Kidney capillary endothelial cell (primary cell): ENCODE results near the gene ITPK1.

Experiments used
- DNase-seq: peaks from one replicate; pipeline ENCODE4 v3.0.0-alpha.2; 2018; ENCODE audit warnings: low spot score

ITPK1 gene

DNA sequence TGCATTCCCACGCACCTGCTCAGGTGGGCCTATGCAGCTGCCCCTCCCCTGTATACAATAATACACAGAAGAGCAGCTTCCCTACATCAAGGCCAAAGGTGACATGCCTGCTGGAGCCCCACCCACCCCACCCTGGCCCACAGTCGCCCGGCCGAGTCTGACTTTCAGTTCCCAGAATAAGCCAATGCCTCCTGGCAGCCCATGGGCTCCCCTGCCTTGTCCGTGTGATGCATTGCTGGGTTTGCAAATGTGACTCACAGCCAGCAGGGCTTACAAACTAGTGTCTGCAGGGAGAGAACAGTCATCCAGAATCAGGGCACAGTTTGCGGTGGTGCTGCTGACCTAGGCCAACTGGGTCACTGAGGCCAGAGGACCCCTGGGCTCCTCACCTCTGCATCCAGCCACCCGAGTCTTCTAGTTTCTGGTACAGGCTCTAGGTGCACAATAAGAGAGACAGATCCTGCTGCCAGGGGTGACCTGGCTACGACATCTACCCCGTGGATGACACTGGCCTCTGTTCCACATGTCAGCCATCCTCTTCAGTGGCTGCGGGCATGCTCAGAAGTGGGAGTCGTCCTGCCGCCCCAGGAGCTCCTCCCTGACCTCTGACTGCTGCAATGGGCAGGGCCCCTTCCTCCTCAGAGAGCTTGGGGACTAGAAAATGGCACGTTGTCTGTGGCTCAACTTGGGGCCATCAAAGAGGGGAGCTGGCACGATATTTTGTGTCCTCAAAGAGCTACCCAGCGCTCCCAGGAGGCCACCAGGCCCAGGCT is 108.3 kb downstream of the ITPK1 start:
- DNase-seq: no peak

DNA sequence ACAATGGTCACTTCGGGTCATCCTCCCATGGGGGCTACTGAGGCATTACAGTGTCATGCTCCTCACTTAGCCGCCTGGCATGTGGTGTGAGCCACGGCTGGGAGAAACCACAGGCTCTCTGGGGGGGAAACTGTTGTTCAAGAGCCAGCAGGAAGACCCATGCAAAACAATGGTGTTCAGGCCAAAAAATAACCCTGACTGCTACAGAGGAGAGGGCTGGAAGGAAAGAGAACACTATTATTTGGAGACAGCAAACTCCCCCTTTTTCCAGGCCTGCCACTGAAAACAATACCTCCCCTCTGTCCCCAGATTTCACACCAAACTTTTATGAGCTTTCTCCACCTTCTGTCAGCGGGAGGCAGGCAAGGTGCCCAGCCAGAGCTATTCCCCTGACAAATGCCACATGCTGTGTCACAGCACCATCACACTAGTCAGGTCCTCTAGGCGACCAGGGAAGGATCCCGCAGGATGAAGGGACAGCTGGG is 109.1 kb downstream of the ITPK1 start:
- no peak for DNase-seq

DNA sequence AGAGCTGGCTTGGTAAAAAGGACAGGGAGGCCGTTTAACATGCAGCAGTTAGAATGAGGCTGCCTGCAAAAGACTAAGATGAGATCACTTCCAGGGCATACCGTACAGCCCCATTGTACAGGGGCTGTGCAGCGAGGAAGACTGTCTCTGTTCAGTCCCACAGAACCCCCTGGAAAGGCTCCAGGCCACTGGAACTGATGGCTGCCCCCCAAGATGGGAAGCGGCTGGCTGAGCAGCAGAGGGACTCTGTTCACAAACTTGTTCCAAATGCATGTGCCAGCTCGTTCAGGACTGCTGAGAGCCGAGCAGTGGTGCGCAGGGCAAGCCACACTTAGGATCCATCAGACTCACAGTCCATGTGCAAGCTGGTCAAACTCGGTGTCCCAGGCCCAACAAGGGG is 109.9 kb downstream of the ITPK1 start:
- no peak for DNase-seq

DNA sequence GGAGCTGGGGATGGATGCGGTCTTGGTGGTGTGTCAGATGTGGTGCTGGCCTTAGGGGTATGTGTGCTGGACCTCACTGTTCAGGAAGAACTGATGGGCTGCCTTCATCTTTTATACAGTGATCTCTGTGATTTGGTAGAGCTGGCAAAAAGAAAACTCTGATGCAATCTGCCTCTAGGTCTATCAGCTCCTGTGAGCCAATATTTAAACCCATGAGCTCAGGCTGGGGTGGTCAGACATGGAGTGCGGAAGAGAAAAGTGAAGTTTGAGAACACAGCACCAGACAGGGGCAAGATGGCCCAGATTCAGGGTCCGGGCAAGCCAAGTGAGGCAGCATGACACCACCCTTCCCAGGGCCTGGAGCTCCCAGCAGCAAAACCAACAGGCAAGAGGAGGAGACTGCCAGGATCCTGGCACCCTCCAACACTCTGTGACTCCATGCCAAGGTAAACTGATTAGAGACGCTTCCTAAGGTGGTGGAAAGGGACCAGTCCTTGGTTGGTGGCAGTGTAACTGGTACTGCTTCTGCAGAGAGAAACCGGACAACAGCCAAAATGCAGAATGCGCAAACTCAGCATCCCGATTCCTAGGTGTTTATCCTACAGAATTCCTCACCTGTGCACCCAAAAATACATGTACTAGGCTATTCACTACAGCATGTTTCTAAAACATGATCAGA is 110.5 kb downstream of the ITPK1 start:
- no peak for DNase-seq

DNA sequence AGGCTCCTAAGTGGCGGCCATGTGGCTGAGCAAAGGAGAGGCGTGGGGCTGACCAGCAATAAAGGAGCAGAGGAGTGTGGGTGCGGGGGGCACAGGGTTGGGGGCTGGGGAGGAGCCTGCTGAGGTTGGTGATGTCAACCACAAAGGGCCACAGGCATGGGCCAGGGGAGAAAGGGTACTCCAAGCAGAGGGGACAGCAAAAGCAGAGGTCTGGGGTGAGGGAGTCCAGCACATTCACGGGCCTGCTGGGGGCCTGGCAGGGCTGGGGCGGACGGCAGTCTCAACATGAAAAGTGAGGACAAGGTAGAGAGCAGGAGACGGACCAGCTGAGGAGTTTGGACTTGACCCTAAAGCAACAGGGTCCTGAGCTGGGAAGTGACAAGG is 111.0 kb downstream of the ITPK1 start:
- no peak for DNase-seq

DNA sequence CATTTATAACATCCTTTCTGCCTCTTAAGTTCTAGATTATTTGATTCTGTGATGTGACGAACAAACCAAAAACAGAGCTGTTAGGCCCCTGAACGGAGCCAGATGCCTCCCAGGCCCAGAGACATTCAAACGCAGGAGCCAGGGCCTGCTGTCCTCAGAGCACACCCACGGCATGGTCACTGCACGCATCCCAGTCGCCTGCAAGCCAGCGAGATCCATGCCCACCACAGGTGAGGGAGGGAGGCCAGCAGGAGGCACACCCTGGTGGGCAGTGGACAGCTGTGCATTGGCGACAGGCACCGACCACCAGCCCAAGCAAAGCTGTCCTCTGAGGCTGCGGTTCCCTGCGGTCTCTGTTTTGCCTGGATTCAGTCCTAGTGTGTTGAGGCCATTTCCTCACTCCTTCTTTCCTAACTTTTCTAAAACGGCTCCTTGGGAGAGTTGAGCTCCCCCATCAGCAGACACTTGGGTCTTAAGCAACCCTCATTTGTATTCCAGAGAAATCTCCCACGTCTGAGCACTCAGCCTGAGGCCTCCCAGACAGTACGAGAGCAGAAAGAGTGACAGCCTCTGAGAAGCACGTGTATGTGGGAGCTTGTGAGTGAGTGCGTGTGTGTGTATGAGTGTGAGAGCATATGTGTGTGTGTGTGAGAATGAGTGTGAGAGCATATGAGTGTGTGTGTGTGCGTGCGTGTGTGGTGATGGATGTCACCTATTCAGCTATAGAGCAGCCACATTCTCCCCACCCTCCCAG is 111.6 kb downstream of the ITPK1 start:
- no peak for DNase-seq

DNA sequence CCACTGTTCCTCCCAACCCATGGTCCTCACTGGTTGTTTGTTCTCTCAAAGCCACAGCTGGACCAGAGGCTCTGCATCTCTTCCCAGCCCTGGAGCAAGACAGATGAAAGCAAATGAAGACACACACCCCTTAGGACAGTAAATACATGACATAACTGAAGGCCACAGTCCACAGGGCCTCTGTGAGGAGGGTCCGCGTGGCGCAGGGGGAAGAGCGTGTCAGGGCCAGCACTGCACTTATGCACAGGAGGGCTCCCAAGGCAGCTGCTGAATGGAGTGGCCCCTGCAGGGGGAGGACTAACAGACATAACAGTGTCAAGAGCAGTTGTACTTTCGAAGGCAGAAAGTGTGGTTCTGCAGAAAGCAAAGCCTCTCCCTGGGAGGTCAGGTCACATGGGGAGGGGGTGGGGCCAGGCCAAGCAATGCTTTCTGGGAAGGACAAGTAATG is 112.8 kb downstream of the ITPK1 start:
- no peak for DNase-seq

DNA sequence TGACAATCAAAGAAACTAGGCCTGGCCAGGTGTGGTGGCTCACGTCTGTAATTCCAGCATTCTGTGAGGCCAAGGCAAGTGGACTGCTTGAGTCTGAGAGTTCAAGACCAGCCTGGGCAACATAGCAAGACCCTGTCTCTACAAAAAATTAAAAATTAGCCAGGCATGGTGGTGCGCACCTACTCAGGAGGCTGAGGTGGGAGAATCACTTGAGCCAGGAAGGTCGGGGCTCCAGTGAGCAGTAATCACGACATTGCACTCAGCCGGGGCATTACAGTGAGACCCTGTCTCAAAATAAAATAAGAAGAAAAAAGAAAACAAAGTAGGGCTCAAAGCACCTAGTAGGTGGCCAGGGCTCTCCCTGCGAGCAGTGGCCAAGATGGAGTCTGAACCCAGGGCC is 113.7 kb downstream of the ITPK1 start:
- DNase-seq: no peak

DNA sequence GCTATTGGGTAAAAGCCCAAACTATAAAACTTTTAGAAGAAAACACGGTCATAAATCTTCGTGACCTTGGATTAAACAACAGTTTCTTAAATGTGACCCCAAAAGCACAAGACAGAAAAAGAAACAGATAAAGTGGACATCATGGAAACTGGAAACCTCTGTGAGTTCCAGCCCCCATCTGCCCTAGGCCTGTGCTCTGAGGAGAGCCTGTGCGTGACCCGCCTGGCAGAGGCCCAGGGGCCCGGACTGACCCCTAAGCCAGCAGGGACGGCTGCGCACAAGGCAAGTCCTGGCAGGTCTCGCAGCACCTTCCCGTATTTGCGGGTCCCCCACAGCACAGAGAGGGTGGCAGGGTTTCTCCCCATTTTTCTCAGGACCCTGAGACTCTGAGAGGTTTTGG is 116.8 kb downstream of the ITPK1 start:
- DNase-seq: no peak

DNA sequence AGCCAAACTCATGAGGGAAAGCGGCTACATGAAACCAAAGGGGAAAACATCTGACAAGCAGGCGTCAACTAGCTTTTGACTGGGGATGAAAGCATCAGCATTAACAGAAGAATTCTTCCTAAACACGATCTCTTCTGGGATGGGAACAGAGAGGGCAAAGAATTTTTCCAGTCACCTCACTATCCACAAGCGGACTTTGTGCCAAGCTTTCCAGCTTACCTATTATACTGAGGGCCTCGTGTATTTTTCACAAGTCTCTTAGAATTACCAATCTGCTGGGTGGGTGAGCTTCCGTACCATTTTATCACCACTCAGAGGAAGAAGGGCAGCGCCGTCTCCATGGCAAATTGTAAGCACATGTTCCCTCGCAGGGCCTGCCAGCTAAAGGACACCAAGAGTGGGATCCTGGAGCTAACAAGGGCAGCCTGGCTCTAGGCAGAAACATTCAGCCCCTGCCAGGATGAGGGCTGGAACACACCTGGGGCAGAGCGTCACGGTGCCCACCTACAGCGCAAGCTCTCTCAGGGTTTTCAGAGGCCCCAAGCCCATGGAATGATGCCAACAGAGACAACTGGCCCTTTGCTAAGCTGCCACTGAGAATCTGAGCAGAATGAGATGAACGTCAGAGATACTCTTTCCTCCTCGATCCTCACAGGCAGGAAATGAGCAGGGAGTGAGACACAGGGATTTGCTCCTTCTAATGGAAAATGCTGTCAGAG is 118.2 kb downstream of the ITPK1 start:
- peak; percentile 42 for DNase-seq

DNA sequence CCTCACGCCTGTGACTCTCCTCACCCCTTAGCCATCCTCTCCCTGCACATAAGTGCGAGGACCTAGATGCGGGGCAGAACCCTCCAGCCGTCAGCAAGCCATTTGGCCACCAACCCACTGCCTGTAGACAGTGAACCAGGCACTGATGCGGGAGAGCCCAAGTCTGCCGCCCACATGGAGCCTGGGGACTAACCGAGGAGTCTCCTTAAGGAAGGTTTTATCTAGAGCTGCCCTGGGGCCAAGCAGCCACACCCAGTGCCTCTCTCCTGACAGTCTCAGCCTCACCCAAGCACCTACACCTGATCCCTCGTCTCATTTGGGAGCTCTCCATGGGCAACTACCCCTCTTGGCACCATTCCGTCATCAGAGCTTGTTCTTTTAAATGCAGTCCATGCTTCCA is 120.1 kb downstream of the ITPK1 start:
- DNase-seq: no peak

DNA sequence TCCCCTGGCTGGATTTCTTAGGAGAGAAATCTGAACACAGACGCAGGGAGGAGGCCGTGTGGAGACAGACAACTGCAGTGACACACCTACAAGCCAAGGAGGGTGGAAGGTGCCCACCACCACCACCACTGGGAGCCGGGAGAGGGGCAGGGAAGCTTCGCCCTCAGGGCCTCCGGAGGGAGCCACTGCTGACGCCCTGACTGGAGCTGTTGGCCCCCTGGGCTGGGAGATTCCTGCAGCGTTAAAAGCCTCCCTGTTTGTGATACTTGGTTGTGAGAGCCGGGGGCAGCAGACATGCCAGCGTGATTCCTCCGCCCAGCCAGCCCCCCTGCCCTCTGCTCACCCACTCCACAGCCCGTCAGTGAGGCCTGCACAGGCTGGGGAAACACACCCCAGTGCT is 120.8 kb downstream of the ITPK1 start:
- no peak for DNase-seq

DNA sequence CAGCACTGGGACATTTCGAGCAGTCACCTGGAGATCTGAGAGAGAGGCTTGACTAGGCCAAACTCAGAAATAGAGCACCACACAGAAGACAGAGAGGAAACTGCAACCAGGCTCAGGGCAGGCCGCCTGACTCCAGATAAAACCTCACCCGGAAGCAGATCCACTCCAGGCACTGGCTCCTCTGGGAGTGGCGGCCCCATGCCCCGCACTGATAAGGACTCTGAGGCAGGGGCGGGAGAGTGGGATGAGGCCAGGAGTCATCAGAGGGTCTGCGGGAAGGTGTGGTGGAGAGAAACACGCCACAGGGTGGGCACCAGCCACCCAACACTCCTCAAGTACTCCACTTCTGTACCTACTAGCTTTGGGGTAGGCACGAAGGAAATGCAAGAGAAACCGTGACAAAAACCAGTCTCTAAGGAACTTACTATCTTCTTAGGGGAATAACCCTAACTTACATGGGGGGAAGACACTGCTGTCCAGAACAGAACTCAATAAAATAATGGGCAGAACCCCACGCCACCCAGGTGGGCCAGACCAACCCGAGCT is 121.5 kb downstream of the ITPK1 start:
- no peak for DNase-seq

DNA sequence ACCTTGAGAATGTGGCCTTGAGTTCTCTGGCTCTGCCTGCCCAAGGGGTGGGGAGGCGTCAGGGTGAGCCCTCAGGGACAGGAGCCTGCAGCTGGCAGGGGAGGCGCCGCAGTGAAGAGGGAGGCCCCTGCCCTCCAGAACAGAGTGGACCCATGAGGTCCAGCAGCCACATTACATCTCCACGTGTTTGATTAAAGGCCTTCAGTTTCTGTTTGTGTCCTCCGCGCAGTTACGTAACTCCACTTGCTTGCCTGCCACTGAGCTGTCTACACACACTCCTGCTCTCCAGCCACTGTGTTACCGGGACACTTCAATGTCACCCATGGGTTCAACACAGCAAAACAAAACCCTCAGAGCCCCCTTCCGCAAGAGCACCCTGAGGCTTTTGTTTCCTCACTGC is 122.4 kb downstream of the ITPK1 start:
- DNase-seq: no peak

DNA sequence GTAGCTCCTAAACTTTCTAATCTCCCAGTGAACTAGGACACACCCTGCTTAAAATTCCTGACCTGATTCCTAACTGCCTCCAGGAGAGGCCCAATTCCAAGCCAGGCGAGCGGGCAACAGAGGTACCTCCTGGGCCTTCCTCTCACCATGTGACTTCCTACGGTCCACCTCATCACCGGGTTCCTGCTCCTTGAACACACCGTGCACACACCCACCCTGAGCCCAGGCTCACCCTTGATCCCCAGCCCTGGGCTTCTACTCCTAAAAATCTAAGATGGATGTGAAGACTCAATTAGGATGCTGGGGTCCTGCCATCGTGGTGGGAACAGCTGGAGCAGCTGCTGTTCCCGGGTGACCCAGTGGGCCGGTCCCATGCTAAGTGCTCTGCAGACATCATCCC is 124.2 kb downstream of the ITPK1 start:
- no peak for DNase-seq

DNA sequence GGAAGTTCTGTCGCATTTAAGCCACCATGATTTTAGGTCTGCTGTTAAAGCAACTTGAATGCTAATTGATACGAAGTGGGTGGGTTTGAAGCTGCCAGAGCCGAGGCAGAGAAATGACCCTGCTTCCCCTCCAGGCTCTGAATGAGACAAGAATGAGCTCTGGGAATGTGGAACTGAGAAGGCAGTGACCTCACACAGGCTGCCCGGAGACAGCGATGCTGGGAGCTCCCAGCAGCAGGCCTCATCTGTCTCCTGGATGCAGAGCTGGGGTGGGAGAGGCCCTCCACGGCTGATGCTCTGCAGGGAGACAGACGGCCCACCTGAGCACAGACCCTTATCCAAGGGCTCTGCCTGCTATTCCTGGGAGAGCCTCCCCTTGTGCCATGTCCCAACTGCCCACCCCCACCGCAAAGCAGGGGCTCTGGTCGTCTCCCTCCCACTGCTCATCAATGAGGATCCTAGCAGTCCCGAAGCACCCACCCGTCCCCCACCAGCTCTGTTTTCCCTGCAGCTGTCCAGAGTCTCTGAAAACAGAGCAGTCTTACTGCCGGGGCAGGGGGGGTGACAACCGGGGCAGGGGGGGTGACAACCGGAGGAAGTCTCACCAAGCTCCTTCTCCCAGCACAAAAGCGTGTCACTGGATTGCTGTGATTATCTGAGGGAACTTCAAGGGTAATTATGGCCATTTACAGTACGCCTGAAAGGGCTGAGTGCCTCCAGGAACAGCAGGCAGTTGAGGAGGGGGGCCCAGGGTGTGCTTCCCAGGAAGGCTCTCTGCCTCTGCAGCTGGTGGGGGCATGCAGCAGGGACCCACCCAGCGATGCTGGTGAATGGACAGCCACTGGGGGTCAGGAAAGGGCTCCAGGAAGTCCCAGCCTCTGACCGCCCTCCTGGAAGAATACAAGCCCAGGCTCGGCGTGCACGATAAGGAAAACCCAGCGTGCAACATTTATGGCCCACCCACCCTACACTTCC is 125.0 kb downstream of the ITPK1 start:
- no peak for DNase-seq

DNA sequence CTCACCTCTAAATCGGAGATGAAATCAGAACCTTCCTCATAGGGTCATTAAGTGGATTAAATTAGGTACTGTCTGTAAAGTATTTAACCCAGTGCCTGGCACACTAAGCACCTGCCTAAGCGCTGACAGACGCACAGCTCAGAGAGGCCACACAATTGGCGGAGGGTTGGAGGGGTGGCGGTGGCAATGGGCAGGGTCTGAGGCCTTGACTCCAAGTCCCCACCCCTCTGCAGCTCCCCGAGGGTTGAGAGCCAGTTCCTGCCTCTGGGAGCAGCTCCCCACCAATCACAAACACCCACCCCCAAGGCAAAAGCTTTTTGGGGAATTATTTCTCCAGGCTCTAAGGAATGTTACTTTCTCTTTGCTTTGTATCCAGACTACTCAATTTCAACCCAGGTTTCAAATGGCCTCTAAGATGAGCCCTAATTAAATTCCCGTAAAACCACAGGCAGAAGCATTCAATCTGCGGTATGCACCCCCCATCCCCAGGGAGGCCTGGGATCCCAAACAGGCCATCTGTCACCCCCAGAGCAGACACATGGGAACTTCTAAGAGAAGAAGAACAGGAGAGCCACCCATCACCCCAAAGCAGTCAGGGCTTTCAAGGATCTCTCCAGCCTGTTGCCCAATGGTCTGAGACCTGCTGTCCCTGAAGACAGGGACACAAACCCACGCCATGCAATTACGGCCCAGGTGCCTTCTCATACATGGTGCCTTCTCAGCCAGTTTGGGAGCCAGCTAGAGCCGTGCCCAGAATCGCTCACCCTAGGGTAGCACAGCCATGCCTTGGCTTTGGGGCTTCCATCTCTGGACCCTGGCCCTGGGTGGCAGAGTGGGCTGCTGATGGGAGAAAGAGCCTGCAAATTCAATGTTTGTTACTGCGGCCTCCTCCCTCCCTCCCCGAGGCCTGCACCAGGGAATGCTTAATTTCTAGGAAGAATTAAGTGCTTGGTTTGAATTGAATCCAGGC is 126.7 kb downstream of the ITPK1 start:
- DNase-seq: no peak

DNA sequence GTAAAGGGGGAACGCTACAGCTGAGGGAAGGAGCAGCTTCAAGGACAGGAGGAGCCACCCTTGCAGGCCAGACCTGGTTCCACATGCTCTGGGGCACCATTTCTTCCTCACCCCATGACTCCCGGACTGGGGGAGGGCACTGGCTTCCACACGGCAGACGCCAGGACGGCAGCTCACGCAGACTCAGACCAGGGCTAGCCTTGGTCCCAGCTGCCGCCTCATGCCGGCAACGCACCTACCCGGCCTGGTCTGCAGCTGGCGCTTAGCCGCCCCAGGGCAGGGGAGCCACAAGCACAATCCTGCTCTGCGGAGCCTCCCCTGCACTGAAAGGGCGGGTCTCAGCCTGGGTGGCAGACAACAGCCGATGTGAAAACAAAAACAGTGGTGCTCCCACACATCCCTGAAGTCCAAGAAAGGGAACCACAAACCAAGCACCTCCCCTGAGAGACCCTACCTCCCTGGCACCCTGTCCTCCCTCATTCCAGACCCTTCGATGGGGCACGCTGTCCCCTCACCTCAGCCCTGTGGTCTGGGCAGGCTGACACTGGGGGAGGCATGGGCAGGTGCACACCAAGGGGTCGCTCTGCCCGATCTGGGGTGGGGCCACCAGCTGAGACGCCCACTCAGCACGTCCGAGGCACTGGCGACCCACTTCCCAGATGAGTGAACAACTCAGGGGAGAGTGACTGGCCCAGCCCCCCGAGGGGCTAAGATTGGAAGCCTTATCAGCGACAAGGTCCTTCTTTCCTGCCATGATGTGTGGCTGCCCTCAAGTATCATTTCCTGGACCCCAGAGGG is 127.8 kb downstream of the ITPK1 start:
- DNase-seq: no peak

DNA sequence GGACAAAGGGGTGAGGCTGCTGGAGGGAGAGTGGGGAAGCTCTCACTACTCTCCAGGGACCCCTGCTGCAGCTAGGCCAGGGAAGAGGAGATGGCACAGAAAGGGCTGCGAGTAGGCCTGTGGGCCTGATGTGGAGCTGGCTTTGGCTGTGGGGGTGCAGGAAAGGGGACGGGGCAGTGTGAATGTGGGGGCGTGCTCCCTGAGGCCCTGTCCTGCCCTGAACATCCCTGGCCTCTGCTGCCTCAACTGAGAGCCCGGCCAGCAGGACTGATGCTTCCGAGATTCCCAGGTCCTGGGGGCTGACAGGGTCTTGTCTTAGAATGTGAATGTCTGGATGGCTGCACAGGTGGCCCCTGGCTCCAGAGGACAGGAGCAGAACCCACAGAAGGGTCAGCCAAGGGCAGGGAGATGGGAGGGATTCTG is 128.6 kb downstream of the ITPK1 start:
- no peak for DNase-seq
